Breast epithelium (tissue), 3 donors: ENCODE results near the gene METRN.

ENCODE experiments used
- CTCF ChIP-seq, 3 donors: fragments of 450-650 bp; IDR thresholded peaks; one replicate each; pipeline ENCODE4 v1.5.1; 2016 to 2017; ENCODE audit warnings: antibody characterized with exemption in 3 of 3, mild to moderate bottlenecking in 3 of 3, moderate library complexity in 3 of 3
- POLR2A ChIP-seq: fragments of 450-650 bp; IDR thresholded peaks from one replicate; pipeline ENCODE4 v1.6.1; 2016; ENCODE audit warnings: antibody characterized with exemption, mild to moderate bottlenecking, moderate library complexity
- POLR2AphosphoS5 ChIP-seq, 3 donors: sonication (generic); formaldehyde crosslinking; IDR thresholded peaks; one replicate each; pipeline ENCODE4 v1.6.1; 2017; ENCODE audit warnings: antibody characterized with exemption in 3 of 3

GRCh38 chr16:708959-709358 is 6.0 kb upstream of the METRN start:
- TF ChIP-seq CTCF (IDR thresholded peaks at IDR 0.05) (no peak), POLR2A (no peak), POLR2AphosphoS5 (IDR thresholded peaks at IDR 0.05) (no peak)
